HepG2 (cell line): ENCODE measurements around the gene AMPD2. TPM values are rescaled to one million over a fixed set of nuclear protein-coding genes. Genes with fewer than 3 reads are reported as not detected.

Experiments used
- ATAC-seq: fragments of 200-7000 bp; cut with Tn5 transposase; 3 replicates; pipeline ENCODE4 v1.9.1; 2020; ENCODE audit warnings: mild to moderate bottlenecking, moderate library complexity
- BruUV-seq: library from RNA; stranded (reverse); fragments of 400-500 nt; replicated peaks from 2 replicates; lab custom pipeline; 2021; lab: Mats Ljungman, UMichigan
- CTCF ChIA-PET: fragments of 300-600 bp; formaldehyde crosslinking; extraction: SDS; loops from one replicate; lab custom pipeline; 2021; ENCODE audit warnings: low total read pairs, inconsistent platforms, low intra/inter-chr PET ratio; lab: Yijun Ruan, JAX
- POLR2A ChIA-PET: fragments of 350-600 bp; sonication (Branson Sonifier 250); formaldehyde crosslinking; loops from one replicate; lab custom pipeline; 2020; ENCODE audit warnings: antibody characterized with exemption, inconsistent platforms; lab: Yijun Ruan, JAX
- DNase-seq: peaks from one replicate; pipeline ENCODE4 v3.0.0-alpha.2; 2015; ENCODE audit warnings: low spot score
- FAIRE-seq: peaks from 3 replicates; lab custom pipeline; 2011; peaks lifted over from hg19 to GRCh38; lab: Jason Lieb, UNC
- H2AFZ ChIP-seq: one replicate; pipeline ENCODE4 v1.6.1; 2011; ENCODE audit warnings: low read length, inconsistent platforms
- H3K27ac ChIP-seq: fragments of 300-600 bp; 3 replicates; pipeline ENCODE4 v1.8.0; 2011; ENCODE audit warnings: mixed run types, mild to moderate bottlenecking, mixed read lengths, low read length, inconsistent platforms; ENCODE audit not compliant: insufficient read depth; ENCODE audit errors: extremely low read length
- H3K27me3 ChIP-seq, 2 experiments: fragments of 200-600 bp in 1 of 2; 2 replicates in 1 of 2; 3 replicates in 1 of 2; pipeline versions ENCODE4 v1.6.0 to v1.8.0; 2011; ENCODE audit warnings: low read length in 2 of 2, mild to moderate bottlenecking in 2 of 2, moderate library complexity in 2 of 2, inconsistent platforms in 1 of 2; ENCODE audit not compliant: insufficient read depth in 2 of 2, control insufficient read depth in 1 of 2
- H3K36me3 ChIP-seq, 2 experiments: fragments of 200-600 bp in 1 of 2; replicated peaks in 1 of 2; 2 replicates in 1 of 2; 3 replicates in 1 of 2; pipeline versions ENCODE4 v1.5.1 to v1.8.0; 2011; ENCODE audit warnings: low read length in 2 of 2, inconsistent platforms in 1 of 2; ENCODE audit not compliant: insufficient read depth in 2 of 2, control insufficient read depth in 1 of 2
- H3K4me1 ChIP-seq: 2 replicates; pipeline ENCODE4 v1.5.1; 2012; ENCODE audit warnings: low read length, inconsistent platforms; ENCODE audit not compliant: insufficient read depth
- H3K4me2 ChIP-seq: 2 replicates; pipeline ENCODE4 v1.6.0; 2011; ENCODE audit warnings: low read depth, low read length, inconsistent platforms
- H3K4me3 ChIP-seq, 3 experiments: fragments of 200-600 bp in 1 of 3; sonication (generic), shearing (Covaris generic) in 1 of 3; replicated peaks in 1 of 3; 2 replicates each; pipeline ENCODE4 v1.5.1; 2011 to 2016; ENCODE audit warnings: low read length in 3 of 3, inconsistent platforms in 2 of 3, low read depth in 2 of 3, mild to moderate bottlenecking in 2 of 3, control low read depth in 1 of 3, mixed read lengths in 1 of 3; ENCODE audit not compliant: insufficient read depth in 1 of 3
- H3K79me2 ChIP-seq: one replicate; pipeline ENCODE4 v1.6.1; 2011; ENCODE audit warnings: low read length, inconsistent platforms; ENCODE audit not compliant: insufficient read depth
- H3K9ac ChIP-seq: 2 replicates; pipeline ENCODE4 v1.6.0; 2011; ENCODE audit warnings: mild to moderate bottlenecking, low read depth, low read length, inconsistent platforms; ENCODE audit not compliant: insufficient read depth
- H3K9me3 ChIP-seq: 2 replicates; pipeline ENCODE4 v1.5.1; 2012; ENCODE audit warnings: mild to moderate bottlenecking, low read length
- H4K20me1 ChIP-seq: 2 replicates; pipeline ENCODE4 v1.6.0; 2011; ENCODE audit warnings: inconsistent platforms, mild to moderate bottlenecking, low read length, moderate library complexity; ENCODE audit not compliant: insufficient read depth
- IKZF1 ChIP-seq: fragments of 450-650 bp; IDR thresholded peaks from 2 replicates; pipeline ENCODE4 v1.7.1; 2016
- MXD4 ChIP-seq: IDR thresholded peaks from 2 replicates; pipeline ENCODE4 v1.6.1; 2016; ENCODE audit warnings: mild to moderate bottlenecking, missing biosample characterization, missing genetic modification reagents
- PRDM10 ChIP-seq: sonication (generic); formaldehyde crosslinking; IDR thresholded peaks from 2 replicates; pipeline ENCODE4 v1.4.0; 2020; ENCODE audit warnings: low read depth, missing genetic modification reagents
- SIN3A ChIP-seq: IDR thresholded peaks from 2 replicates; pipeline ENCODE4 v1.6.1; 2011; ENCODE audit warnings: low read depth, mild to moderate bottlenecking, control low read depth, low read length, borderline replicate concordance
- WGBS: methylation state at CpG from one replicate; pipeline ENCODE4 v1.1.6; 2017; ENCODE audit warnings: low lambda C conversion rate; 5-methylcytosine and 5-hydroxymethylcytosine counted together
- in situ Hi-C: cut with HindIII; loops from 2 replicates; pipeline ENCODE4 v1.10.0; 2017; ENCODE audit warnings: low pct_unique_long_range_greater_than_20kb; ENCODE audit not compliant: extremely low pct_ligation_motif_present
- intact Hi-C: fragments of 100-400 bp; cut with micrococcal nuclease; formaldehyde crosslinking; loops from one replicate; pipeline ENCODE4 v1.10.0; 2022; ENCODE audit not compliant: unreplicated experiment
- polyA plus RNA-seq, 8 experiments: library from polyadenylated mRNA; depleted of rRNA in 3 of 8; stranded (reverse) in 7 of 8; unstranded in 1 of 8; fragments of >200 nt; fragmentation: Illumina TruSeq in 4 of 8; extraction: Trizol in 4 of 8; gene quantifications; 2 replicates each; pipeline versions ENCODE4 v1.2.1 to v1.2.3, GENCODE V29; 2011 to 2016; ENCODE audit warnings: low read depth in 4 of 8, missing spikeins in 1 of 8, mixed read lengths in 1 of 8; ENCODE audit not compliant: insufficient read depth in 1 of 8
- total RNA-seq, 5 experiments: library from RNA; depleted of rRNA; stranded (reverse); fragments of >200 nt; fragmentation: Illumina TruSeq; extraction: Trizol; gene quantifications; 2 replicates each; pipeline ENCODE4 v1.2.3, GENCODE V29; 2016; ENCODE audit warnings: low read depth in 1 of 5
- TF ChIP-seq, protein P1 (sequence below): sonication (generic); formaldehyde crosslinking; IDR thresholded peaks from 2 replicates; pipeline ENCODE4 v1.5.1; 2020; ENCODE audit warnings: missing genetic modification reagents, mild to moderate bottlenecking, borderline replicate concordance
- TF ChIP-seq, protein P2 (sequence below): sonication (generic); formaldehyde crosslinking; IDR thresholded peaks from 2 replicates; pipeline ENCODE4 v1.9.0; 2021; ENCODE audit warnings: missing genetic modification reagents, borderline replicate concordance
- TF ChIP-seq, protein P3 (sequence below): sonication (generic); formaldehyde crosslinking; IDR thresholded peaks from 2 replicates; pipeline ENCODE4 v1.5.1; 2020; ENCODE audit warnings: missing genetic modification reagents, mild to moderate bottlenecking, borderline replicate concordance
- TF ChIP-seq, protein P4 (sequence below): sonication (generic); formaldehyde crosslinking; IDR thresholded peaks from 2 replicates; pipeline ENCODE4 v1.4.0; 2020; ENCODE audit warnings: missing genetic modification reagents

The AMPD2 gene
- total and polyA plus RNA-seq, 2 of the 13 experiments (the other 11 are each of a cell fraction or from before 2014, with no cell fraction given), result 62.3 to 82.0 TPM

DNA sequence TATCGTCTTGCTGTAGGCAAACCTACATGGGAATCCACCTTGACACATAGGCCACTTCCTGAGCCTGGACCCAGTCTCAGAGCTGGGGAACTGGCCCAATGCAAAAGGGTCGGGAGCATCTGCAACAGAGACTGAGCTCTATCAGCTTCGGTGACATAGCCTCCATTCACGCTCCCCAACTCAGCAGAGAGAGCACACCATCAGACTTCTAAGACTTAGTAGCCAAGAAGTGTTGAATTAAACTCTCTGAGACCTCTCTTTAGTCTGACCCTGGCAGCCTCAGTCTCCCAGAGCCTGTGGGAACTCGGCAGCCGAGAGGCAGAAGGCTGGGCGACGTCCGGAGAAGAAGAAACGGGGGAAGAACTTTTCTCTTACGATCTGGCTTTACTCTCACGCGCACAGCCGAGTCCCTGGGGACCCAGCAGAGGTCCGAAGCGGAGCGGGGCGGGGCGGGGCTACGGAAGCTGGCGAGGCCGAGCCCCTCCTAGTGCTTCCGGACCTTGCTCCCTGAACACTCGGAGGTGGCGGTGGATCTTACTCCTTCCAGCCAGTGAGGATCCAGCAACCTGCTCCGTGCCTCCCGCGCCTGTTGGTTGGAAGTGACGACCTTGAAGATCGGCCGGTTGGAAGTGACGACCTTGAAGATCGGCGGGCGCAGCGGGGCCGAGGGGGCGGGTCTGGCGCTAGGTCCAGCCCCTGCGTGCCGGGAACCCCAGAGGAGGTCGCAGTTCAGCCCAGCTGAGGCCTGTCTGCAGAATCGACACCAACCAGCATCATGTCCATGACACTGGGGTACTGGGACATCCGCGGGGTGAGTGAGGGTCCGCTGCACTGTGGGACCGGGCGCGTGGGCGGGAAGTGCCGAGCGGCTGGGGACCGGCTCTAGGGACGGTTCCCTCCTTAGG lies 36.2 kb downstream of the AMPD2 start, which contains the start of gene GSTM4 (continued):
- TF ChIP-seq, protein P1, sequence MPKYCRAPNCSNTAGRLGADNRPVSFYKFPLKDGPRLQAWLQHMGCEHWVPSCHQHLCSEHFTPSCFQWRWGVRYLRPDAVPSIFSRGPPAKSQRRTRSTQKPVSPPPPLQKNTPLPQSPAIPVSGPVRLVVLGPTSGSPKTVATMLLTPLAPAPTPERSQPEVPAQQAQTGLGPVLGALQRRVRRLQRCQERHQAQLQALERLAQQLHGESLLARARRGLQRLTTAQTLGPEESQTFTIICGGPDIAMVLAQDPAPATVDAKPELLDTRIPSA (CRISPR knock-in tag), result peak; percentile 96; the same call in 1 of the 2 replicates
- TF ChIP-seq MXD4 (CRISPR knock-in tag), result peak; percentile 63; the same call in 1 of the 2 replicates
- TF ChIP-seq IKZF1, result no peak
- 0 out of 2 replicates have a peak, but pooled peaks have one; percentile 47 for TF ChIP-seq PRDM10
- peak; percentile 57; the same call in 1 of the 2 replicates for TF ChIP-seq SIN3A

DNA sequence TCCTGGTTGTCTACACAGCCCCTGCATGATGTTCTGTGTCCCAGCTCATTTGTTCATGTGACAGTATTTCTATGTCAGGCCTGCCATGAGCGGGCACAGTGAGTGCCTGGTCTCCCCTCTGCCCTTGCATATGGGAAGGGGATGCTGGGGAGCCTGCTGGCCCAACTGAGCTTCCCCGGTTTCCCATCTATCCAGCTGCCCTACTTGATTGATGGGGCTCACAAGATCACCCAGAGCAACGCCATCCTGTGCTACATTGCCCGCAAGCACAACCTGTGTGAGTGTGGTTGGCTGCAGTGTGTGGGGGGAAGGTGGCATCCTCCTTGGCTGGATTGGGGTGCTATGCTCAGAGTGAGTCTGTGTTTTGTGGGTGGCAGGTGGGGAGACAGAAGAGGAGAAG lies 37.8 kb downstream of the AMPD2 start:
- H4K20me1 ChIP-seq, result no peaks in the 10 kb centered on the region
- no peaks in the 10 kb centered on the region; a peak in 2 of 5 replicates for H3K36me3 ChIP-seq
- in situ Hi-C loops, result no loop called here
- H3K9me3 ChIP-seq, result no peaks in the 10 kb centered on the region
- POLR2A ChIA-PET, result no interaction called here
- no peak for ATAC-seq
- 100% methylated on average over 3 of the region's 4 CpGs for WGBS
- H2AFZ ChIP-seq, result no peak overlapping the region
- intact Hi-C loops, result loop anchor here (5.0 kb wide), 1 partner anchor 115 kb away; no protein-coding TSS in a partner anchor
- no TSS peak for BruUV-seq
- H3K4me1 ChIP-seq, result peaks cover 35% of the 10 kb centered on the region
- peak overlapping the region; percentile 99; the same call in 1 of the 2 replicates for H3K4me2 ChIP-seq
- TF ChIP-seq, protein P2, sequence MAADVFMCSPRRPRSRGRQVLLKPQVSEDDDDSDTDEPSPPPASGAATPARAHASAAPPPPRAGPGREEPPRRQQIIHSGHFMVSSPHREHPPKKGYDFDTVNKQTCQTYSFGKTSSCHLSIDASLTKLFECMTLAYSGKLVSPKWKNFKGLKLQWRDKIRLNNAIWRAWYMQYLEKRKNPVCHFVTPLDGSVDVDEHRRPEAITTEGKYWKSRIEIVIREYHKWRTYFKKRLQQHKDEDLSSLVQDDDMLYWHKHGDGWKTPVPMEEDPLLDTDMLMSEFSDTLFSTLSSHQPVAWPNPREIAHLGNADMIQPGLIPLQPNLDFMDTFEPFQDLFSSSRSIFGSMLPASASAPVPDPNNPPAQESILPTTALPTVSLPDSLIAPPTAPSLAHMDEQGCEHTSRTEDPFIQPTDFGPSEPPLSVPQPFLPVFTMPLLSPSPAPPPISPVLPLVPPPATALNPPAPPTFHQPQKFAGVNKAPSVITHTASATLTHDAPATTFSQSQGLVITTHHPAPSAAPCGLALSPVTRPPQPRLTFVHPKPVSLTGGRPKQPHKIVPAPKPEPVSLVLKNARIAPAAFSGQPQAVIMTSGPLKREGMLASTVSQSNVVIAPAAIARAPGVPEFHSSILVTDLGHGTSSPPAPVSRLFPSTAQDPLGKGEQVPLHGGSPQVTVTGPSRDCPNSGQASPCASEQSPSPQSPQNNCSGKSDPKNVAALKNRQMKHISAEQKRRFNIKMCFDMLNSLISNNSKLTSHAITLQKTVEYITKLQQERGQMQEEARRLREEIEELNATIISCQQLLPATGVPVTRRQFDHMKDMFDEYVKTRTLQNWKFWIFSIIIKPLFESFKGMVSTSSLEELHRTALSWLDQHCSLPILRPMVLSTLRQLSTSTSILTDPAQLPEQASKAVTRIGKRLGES (CRISPR knock-in tag), result no peak
- TF ChIP-seq, protein P3, sequence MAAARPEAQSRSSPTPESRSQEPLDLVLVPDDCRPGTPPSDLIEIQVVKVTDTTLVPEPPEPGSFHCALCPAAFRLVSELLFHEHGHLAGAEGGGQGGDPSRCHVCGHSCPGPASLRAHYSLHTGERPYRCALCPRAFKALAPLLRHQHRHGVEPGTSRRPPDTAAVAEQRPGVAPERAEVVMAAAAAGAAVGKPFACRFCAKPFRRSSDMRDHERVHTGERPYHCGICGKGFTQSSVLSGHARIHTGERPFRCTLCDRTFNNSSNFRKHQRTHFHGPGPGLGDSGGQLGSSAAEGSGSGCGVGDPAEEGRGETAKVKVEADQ (CRISPR knock-in tag), result no peak
- TF ChIP-seq, protein P4, sequence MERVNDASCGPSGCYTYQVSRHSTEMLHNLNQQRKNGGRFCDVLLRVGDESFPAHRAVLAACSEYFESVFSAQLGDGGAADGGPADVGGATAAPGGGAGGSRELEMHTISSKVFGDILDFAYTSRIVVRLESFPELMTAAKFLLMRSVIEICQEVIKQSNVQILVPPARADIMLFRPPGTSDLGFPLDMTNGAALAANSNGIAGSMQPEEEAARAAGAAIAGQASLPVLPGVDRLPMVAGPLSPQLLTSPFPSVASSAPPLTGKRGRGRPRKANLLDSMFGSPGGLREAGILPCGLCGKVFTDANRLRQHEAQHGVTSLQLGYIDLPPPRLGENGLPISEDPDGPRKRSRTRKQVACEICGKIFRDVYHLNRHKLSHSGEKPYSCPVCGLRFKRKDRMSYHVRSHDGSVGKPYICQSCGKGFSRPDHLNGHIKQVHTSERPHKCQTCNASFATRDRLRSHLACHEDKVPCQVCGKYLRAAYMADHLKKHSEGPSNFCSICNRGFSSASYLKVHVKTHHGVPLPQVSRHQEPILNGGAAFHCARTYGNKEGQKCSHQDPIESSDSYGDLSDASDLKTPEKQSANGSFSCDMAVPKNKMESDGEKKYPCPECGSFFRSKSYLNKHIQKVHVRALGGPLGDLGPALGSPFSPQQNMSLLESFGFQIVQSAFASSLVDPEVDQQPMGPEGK (CRISPR knock-in tag), result no peak
- 0 out of 5 replicates have a peak, but pooled peaks cover 0 to 4% of the 10 kb centered on the region in 2 experiments for H3K27me3 ChIP-seq
- no peak overlapping the region for H3K9ac ChIP-seq
- CTCF ChIA-PET, result no interaction called here
- no peaks in the 10 kb centered on the region for H3K79me2 ChIP-seq
- FAIRE-seq, result no peak
- no peak overlapping the region for H3K27ac ChIP-seq
- no peak for DNase-seq
- no peak overlapping the region for H3K4me3 ChIP-seq
